GM19324 (cell line): ENCODE results near the gene MEIS1.

Source experiments
- ATAC-seq: cut with Tn5 transposase; IDR thresholded peaks from one replicate; pipeline ENCODE4 v1.9.1; 2021; ENCODE audit warnings: mild to moderate bottlenecking, moderate library complexity; ENCODE audit not compliant: unreplicated experiment, low FRiP score

The MEIS1 gene

DNA sequence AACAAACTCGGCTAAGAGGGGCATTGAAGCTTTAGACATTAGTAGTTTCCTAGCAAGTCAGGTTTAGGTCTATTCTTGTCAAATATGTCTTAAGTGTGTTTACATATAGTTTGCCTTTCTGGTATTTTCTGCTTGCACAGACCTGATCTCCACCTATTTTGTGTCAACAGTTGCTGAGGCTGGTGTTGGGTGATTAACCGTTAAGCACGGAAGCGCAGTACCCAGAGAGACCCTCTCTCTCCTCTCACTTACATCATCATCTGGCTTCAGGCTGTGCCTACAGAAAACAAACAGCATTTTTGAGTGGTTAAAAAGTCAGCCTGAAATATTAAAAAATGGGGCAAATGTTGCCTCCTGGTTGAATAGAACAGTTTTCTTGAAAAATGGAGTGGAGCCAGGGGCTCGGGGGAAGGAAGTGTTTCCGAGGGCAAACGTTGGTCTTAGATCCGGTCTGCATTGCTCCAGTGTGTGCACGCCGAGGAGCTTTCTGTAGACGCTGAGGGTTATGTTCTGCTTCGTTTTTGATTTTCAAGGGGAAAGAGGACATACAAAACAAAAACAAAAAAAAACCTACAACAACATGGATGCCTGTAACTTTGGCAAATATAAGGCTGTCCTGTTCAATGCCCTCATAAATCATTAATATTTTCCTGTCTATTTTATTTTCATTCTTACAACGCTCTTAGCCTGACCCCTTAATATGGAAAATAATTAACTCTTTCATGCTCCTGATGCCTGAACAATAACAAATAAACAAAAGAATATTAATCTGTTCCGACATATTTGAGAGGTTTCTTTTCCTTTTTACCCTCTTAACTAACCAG lies 120.8 kb downstream of the MEIS1 start:
- ATAC-seq: no peak

- ATAC-seq: no peak
Measured at GRCh38 chr2:66559672-66560071, 124.7 kb downstream of the MEIS1 start.

- no peak for ATAC-seq
Measured at GRCh38 chr2:66560683-66561082, 125.8 kb downstream of the MEIS1 start.

DNA sequence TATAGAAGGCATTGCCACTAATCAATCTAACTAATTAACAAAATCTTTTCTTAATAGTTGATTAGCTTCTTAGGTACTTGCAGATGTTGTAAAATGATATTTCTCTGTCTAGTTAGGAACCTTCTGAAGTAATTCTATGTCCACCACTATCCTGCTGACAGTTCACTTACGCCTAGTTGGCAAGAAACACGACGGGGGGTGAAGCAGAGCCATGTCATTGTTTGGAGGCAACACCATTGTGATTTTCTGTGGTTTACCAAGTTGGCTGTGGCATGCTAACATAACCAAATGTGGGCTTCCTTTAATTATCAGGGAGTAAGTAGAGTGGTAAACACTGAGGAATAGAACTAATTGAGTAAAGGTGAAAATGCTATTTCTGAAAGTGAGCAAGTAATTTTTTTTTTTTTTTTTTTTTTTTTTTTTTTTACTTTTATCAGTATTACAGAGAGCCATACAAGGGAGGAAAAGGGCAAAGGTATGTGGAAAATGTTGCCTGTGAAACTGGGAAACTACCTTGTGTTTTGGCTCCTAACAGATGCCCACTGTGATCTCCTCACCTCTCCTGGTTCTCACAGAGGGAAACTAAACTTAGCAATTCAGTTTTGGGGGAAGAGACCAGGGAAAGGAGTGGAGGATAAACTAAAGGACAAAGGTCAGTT lies 126.8 kb downstream of the MEIS1 start:
- ATAC-seq: no peak

- no peak for ATAC-seq
Measured at GRCh38 chr2:66562304-66562685, 127.4 kb downstream of the MEIS1 start.

DNA sequence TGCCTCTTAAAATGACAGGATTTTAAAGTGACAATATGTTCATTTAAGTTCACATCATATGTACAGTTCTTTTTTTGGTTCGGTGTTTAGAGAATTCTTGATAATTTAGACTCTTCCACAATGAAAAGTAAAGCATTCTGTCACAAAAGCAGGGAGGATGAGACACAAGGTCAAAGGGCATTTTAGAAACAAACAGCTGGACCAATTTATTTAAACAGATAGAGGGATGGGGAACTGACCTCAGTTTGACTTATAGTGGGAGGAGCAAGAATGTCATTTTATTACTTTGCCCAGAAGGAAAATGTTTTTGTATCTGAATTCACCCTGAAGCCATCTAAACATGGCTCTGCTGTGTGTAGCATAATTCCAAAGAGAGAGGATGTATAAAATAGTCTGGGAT lies 128.5 kb downstream of the MEIS1 start:
- no peak for ATAC-seq

- ATAC-seq: no peak
Measured at GRCh38 chr2:66565291-66565690, 130.4 kb downstream of the MEIS1 start.

DNA sequence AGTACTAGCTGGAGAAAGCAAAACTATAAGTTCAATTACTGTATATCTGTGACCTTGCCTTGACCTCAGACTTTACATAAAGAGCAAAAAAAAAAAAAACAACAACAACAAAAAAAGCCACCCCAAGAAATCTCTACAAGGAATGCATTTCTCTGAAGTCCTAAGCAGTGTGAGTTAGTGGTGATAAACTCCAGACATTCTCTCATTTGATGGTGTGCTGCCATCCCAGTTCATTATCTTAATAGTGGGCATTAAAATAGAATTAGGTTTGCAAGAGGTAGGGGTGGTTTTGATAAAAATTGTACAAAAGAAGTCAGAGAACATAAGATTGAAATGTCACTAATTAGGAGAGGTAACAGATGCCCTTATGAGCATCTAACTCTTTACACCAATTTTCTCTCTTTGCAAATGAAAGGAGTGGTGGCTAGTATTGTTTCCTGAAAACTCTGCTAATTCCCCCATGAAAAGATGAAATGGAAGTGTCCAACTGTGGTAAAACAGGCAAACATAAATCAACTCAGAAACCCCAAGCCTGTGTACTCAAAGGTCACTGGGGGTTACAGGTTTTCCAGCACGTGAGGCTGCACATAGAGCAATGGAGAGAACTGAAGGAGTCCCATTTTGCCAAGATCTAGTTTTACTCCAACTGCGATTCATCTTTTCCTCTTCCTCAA lies 131.9 kb downstream of the MEIS1 start:
- no peak for ATAC-seq

GRCh38 chr2:66567729-66568128 lies 132.8 kb downstream of the MEIS1 start:
- ATAC-seq: no peak

DNA sequence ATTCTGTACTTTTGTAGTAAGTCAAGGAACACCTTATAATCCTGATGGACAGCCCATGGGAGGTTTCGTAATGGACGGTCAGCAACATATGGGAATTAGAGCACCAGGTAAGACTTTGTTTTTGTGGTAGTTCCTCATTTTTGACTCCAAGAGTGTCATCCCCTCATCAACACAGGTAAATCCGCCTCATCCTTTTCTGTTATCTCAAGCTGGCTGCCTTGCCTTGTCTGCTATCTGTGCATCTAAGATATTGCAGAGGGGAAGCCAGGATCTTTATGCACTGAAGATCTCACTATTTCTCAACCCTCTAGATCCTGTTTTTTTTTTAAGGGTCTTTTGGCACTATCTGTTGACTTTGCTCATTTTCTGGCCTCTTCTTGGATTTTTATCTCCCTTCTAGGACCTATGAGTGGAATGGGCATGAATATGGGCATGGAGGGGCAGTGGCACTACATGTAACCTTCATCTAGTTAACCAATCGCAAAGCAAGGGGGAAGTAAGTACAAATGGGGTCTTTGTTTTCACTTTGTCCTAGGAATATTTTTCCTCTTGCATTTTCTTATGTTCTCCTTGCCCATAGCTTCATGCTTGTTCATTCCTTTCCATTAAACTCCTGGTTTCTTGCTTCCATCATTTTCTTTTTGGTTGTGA lies 133.8 kb downstream of the MEIS1 start:
- ATAC-seq: no peak

DNA sequence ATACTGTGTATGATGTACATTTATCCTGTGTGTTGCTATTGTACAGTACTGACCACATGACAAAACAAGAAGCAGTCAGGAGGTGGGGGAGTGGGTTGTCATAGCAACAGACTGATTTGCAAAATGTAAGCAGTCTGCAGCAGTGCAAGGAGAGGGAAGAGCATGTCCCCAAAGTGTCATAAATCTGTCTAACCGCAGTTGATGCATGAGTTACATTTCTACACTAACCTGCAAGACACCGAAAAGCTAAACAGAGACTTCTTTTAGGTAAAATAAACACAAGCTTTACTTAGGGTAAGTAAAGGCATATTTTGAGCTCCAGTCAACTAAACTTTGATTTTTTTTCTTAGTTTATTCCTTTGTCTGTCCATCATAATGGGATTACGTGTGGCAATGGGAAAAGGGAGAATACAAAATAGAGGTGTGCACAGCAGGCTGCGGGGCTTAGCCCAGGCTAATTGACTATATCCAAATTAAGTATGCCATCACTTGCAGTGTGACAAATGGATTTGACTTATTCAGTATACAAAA lies 134.5 kb downstream of the MEIS1 start:
- no peak for ATAC-seq

- ATAC-seq: no peak
Measured at GRCh38 chr2:66569974-66570373, 135.0 kb downstream of the MEIS1 start.

DNA sequence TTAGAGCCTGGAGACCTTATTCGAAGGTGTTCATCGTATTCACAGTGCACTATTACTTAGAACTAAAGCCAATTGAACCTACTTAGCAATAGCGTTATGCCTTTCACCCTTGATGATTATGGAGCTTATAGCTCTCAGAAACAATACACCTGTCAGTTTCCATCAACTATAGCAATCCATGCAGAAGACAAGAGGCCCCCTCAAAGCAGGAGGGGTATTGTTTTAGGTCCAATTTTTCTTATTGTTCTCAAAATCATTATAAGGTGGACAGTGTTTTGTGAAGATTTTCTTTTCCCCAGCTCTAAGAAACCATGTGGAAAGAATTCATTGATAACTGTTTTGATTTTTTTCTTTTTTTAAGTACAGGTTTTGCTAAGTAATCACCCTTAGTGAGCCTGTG lies 135.5 kb downstream of the MEIS1 start:
- no peak for ATAC-seq

DNA sequence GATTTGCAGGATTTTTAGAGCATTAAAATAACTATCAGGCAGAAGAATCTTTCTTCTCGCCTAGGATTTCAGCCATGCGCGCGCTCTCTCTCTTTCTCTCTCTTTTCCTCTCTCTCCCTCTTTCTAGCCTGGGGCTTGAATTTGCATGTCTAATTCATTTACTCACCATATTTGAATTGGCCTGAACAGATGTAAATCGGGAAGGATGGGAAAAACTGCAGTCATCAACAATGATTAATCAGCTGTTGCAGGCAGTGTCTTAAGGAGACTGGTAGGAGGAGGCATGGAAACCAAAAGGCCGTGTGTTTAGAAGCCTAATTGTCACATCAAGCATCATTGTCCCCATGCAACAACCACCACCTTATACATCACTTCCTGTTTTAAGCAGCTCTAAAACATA lies 137.0 kb downstream of the MEIS1 start:
- no peak for ATAC-seq

GRCh38 chr2:66572391-66572790 lies 137.5 kb downstream of the MEIS1 start:
- no peak for ATAC-seq

DNA sequence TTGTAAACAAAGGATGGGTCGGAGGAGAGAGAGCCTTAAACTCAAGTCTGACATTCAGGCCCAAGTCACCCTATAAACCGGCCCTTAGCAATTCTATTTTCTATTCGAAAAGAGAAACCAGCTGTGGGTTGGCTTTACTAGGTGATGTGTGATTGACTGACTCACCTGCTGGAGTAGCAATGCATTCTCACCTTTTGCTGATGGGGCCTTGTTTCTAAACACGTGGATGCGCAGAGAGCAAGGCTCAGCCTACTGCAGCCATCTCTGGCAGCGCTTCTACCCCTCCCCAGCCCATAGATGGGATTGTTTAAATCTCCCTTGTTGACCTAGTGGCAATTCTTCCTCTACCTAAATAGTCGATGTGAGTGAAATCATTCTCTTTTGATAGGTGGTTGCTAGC lies 138.5 kb downstream of the MEIS1 start:
- no peak for ATAC-seq

DNA sequence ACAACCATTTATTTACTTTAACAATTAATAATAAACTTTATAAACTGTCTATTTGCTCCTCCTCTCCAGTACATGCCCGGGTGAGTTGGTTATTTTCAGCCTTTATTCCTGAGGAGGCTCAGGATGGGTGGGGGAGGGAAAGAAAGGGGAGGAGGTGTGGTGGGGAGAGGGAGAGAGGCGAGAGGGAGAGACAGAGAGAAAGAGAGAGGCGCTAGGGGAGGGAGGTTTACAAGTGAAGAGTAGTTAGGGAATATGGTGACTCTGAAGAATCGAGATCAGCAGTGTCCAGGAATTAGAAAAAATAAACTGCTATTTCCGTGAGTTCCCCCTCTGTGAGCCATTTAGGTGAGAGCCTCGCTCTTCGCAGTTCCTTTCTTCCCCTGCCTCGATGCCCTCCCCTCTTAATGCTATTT lies 138.9 kb downstream of the MEIS1 start:
- no peak for ATAC-seq

- no peak for ATAC-seq
Measured at GRCh38 chr2:66574701-66575624, 140.0 kb downstream of the MEIS1 start.

GRCh38 chr2:66575625-66576310 lies 140.8 kb downstream of the MEIS1 start:
- no peak for ATAC-seq

DNA sequence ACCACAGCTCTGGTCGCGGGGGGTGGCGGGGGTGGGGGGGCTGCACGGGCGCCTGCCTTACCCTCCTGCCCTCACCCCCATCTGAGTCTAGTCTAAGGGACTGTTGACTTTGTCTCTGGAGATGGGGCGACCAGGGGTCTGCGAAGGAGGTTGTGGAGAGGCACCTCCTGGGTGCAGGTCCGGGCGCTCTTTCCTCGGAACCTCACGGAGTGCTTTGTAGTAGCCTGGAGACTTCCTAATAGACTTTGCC lies 141.3 kb downstream of the MEIS1 start:
- no peak for ATAC-seq
